Inferior parietal cortex (tissue), 1 donor: ENCODE measurements around the gene ANKRD7.
"Not testable (repeated sequence)": the region's sequence is repeated elsewhere in the genome, so short reads cannot be mapped to it uniquely, and the experiment has no call there.

Source experiments
- DNase-seq: peaks from one replicate; pipeline ENCODE4 v3.0.0-alpha.2; 2016; ENCODE audit errors: extremely low spot score

Gene ANKRD7

DNA sequence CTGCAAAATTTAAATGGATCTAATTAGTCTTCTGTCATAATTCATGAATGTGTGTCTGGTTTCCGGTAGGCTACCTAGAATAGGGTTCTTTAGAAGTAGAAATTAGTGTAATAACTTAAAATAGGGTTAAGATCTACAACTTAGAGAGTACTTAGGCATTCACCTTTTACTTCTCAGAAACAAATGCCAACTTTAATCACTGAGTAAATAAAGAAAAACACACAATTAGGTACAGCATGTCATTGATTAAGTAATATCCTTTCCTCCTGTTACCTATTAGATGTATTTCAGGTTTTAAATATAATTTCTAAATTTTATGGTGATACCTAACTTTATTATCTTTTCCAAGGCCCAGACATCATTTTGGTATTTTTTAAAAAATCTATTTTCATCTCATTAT, 9.3 kb downstream of the ANKRD7 start:
- DNase-seq: no peak

DNA sequence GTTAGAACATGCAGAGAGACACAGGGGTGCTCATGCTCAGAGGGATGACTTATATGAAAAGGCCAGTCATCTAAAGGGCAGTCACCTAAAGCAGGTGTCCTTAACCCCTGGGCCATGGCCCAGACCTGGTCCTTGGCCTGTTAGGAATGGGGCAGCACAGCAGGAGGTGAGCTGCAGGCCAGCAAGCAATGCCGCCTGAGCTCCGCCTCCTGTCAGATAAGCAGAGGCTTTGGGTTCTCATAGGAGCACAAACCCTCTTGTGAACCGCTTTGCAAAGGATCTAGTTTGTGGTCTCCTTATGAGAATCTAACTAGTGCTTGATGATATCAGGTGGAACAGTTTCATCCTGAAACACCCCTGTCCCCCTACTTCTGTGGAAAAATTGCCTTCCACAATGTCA, 14.5 kb downstream of the ANKRD7 start:
- no peak for DNase-seq

DNA sequence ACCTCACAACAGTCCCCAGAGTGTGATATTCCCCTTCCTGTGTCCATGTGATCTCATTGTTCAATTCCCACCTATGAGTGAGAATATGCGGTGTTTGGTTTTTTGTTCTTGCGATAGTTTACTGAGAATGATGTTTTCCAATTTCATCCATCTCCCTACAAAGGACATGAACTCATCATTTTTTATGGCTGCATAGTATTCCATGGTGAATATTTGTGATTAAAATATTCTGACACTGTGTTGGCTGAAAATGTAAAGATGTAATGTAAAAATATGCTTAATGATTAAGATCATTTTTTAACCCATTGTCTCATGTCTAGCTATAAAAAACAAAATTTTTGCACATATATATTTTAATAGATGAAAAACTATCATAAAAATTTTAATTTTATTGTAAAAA, 15.8 kb downstream of the ANKRD7 start:
- DNase-seq: not testable (repeated sequence)

DNA sequence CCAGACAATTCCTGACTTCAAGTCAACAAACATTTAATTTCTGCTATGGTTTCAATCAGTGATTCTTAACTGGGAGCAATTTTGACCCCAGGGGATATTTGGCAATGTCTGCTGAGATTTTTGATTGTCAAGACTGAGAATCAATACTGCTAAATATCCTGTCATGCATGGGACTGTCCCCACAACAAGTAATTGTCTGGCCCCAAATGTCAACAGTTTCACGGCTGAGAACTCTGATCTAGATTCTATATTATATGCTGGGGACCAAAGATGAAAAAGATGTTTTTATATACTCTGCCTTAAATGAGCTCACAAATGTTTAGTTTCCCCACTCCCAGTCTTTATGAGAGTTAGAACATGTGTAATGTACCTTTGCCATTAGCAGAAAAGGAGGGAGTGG, 19.2 kb downstream of the ANKRD7 start:
- DNase-seq: no peak

DNA sequence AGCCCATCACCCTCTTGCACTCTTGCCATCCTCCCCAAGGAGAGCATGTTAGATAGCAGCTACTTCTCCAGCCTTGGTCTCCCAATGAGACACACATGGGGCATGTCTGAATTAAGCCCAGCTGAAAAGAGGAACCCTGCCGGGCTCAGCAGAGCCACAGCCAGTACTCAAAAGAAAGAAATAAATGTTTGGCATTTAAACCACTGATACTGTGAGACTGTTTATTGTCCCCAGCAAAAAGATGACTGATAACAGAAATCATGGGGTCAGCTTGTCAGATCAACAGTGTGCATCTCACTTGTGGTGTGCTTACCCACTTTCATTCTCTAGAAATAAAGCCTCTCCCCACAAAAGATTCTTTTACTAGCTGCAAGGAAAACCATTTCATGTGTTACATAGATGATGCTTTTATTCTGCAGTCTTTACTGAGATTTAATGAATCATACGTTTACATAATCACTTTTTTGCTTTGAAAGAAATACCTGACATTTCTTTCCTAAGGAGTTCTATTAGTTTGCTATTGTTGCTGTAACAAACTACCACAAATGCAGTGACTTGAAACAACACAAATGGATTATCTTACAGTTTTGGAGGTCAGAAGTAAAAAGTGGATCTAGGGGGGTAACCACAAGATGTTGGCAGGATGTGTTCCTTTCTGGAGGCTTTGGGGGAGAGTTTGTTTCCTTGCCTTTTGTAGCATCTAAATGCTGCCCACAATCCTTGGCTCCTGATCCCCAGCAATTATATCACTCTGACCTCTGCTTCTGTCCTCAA, 20.9 kb downstream of the ANKRD7 start:
- no peak for DNase-seq

DNA sequence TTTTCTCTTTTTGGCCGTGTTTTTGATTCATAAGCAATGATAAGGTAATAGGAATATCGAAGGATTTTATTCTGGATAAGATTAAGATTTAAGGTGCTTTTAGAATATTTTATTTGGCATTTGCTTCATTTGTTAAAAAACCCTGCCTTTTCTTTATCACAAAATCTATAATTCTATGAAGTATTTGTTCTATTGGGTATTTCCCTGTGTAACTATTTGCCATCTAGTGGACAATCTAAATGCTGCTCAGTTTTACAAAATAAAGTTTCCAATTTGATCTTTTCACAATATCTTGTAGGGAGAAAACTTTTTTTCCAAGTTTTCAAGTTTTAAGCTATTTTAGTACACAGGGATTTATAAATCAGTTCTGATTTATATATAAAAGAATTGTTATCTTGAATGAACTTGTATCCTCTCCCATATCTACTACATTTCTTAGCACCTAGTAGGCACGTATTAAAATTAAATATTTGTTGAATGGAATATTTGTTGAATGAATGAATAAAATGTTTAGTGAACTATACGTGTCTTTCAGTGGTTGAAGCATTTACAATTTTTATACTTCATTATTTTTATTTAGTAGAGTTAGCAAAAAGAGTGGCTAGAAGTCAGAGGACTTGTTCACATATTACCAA, 26.5 kb downstream of the ANKRD7 start:
- no peak for DNase-seq

DNA sequence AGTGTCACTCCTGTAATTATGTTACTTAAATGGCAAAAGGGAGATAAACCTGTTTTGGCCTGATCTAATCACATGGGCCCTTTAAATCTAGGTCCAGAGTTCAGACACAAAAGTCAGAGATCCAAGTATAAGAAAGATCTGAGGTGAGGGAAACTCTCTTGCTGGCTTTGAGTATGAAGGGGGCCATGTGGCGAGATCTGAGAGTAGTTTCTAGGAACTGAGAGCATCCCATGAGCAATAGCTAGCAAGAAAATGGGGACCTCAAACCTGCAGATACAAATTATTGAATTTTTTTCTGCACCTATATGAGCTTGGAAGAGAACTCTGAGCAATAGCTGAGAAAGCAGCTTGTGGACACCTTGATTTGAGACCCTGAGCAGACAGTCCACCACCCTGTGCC, 27.6 kb downstream of the ANKRD7 start:
- DNase-seq: no peak

DNA sequence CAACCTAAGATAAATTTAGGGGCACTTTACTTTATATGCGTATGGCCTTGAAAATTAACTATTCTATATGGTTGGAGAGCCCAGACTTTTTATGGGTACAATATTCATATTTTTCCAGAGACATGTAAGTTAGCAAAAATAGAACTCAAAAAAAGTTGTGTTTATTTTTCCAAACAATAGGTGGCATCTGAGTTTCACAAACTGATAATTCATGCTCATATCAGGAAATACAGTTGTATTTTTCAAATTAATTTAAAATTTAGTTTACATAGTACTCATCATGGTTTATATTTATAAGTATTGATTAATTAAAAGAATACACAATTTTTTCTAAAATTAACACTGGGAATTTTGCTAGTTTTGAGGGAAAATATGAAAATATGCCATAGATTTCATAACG, 34.6 kb downstream of the ANKRD7 start:
- DNase-seq: no peak

DNA sequence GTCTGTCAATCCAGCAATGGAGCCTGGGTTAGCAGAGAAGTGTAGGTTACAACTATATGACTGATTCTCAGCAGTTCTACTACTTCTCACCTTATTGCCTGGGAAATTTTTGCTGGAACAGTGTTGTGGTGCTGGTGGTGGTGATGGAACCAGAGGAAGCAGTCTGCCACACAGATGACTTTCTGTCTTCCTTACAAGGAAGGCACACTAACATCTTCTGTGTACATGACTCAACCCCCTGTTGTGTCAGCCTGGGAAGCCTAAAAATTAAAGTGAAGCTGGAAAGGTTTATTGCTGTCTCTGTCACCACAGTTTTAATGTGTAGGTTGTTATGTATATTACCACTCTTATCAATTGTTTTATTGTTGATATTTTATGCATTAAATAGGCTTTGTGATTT, 40.3 kb downstream of the ANKRD7 start:
- no peak for DNase-seq

DNA sequence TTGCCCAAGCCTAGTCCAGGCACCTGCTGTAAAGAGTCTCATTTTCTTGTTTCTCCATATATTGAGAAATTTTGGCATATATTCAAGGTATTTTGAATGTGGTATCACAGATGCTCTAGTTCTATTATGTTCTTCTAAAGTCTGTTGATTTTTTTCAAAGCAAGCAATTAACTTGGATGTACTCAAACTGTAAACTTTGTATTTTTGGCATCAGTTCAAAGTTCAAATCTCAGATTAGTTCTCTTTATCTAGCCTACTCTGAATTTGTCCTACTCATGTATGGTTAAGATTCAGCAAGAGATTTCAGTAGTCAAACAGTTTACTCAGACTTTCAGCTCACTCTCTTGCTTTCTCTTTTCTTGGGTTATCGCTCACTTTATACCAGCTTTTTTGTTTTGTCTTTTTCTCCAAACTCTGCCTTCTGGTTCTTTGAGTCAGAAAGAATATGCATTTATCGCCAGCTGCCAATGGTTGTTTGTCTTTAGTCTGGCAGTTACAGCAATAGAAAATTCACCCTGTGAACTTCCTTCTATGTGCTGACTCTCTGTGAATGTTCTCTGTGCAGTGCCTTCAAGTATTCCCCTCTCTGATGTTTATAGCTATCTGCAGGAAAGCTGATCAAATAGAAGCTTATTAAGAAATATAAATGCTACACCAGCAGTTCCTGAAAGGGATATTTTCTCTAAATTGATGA, 56.0 kb downstream of the ANKRD7 start:
- DNase-seq: no peak

DNA sequence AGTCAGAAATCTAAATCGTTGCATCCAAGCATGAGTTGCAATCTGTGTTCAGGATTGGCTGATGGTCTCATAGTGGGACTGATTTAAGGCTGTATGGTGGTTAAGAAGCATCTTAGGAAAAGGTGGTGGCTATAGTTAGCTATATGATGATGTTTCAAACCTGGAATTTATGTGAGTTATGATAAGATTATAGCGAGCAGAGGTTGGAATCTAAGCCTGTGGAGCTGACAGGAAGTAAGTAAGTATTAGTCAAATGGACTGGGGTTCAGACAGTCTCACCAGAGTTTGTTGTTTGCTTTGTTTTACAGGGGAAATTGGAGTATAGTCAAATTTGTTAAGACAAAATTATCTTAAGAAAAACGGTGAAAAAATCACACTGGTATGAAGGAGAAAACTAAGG, 56.7 kb downstream of the ANKRD7 start:
- no peak for DNase-seq

DNA sequence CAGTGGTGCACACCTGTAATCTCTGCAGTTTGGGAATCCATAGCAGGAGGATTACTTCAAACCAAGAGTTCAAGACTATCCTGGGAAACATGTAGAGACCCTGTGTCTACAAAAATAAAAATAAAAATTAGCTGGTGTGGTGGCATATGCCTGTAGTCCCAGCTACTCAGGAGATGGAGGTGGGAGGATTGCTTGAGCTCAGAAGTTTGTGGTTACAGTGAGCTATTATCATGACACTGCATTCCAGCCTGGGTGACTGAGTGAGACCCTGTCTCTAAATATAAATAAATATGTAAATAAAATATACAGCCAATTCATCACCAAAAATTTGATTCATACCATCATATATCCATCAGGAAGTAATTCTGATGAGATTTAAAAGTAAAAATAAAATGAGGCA, 60.9 kb downstream of the ANKRD7 start:
- no peak for DNase-seq

DNA sequence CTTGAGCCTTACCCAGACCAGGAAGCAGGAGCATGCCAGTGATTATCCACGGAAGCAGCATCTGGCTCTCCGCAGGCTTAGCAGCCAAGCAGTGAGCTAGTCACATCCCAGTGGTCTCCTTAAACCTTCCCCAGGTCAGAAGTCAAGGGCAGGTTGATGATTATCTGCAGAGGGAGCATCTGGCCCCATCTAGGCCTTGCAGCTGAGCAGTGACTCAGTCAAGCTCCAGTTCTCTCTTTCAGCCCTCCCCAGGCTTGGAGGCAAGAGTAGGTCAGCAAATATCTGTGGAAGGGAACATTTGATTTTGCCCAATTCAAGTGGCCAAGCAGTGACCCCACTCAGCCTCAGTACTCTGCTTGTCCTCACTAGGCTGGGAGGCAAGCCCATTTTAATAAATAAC, 61.6 kb downstream of the ANKRD7 start:
- no peak for DNase-seq

DNA sequence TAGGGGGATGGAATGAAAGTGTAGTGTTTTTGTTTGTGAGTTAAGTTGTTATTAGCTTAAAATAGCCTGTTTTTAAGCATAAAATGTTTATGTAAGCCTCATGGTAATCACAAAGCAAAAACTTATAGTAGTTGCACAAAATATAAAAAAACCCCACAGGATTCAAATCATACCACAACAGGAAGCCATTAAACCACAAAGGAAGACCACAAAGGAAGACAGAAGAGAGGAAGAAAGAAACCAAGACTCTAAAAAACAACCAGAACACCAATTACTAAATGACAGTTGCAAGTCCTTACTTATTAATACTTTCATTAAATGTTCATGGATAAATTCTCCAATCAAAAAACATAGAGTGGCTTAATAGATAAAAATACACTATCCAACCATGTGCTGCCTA, 63.6 kb downstream of the ANKRD7 start:
- DNase-seq: no peak

DNA sequence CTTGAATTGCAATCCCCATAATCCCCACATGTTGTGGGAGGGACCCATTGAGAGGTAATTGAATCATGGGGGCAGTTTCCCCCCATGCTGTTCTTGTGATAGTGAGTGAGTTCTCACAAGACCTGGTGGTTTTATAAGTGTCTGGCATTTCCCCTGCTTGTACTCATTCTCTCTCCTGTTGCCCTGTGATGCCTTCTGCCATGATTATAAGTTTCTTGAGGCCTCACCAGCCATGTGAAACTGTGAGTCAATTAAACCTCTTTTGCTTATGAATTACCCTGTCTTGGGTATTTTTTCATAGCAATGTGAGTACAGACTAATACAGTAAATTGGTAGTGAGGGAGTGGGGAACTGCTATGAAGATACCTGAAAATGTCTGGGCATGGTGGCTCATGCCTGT, 65.0 kb downstream of the ANKRD7 start:
- no peak for DNase-seq
